Suprapubic skin (tissue), 4 donors: ENCODE results near the gene RAPGEF6.

Experiments
- CTCF ChIP-seq, 2 donors: fragments of 200-600 bp in 1 of 2; fragments of 450-650 bp in 1 of 2; sonication (generic) in 1 of 2; IDR thresholded peaks; one replicate each; pipeline ENCODE4 v1.5.1; 2016 to 2019; ENCODE audit warnings: antibody characterized with exemption in 2 of 2, mild to moderate bottlenecking in 1 of 2, moderate library complexity in 1 of 2
- POLR2A ChIP-seq, 2 donors: fragments of 450-650 bp; IDR thresholded peaks; one replicate each; pipeline ENCODE4 v1.6.1; 2017; ENCODE audit warnings: antibody characterized with exemption in 2 of 2, mild to moderate bottlenecking in 2 of 2, moderate library complexity in 2 of 2
- POLR2AphosphoS5 ChIP-seq, 3 donors: sonication (generic); formaldehyde crosslinking; IDR thresholded peaks; one replicate each; pipeline ENCODE4 v1.6.1; 2017; ENCODE audit warnings: antibody characterized with exemption in 3 of 3

- no peak for TF ChIP-seq CTCF (IDR thresholded peaks at IDR 0.05)
- no peak for TF ChIP-seq POLR2A (IDR thresholded peaks at IDR 0.05)
- peak in 1 of 3 donors; percentile 18 for TF ChIP-seq POLR2AphosphoS5 (IDR thresholded peaks at IDR 0.05)
These were observed 37.1 kb upstream of the RAPGEF6 start for GRCh38 chr5:131671994-131672655.
